GM06990 (cell line): ENCODE data around the gene DNAJC11.
"Not testable (repeated sequence)": the region's sequence is repeated elsewhere in the genome, so short reads cannot be mapped to it uniquely, and the experiment has no call there.

Experiments
- DNase-seq: peaks from one replicate; pipeline ENCODE4 v3.0.0-alpha.2; 2011; ENCODE audit not compliant: insufficient read length; ENCODE audit errors: extremely low read depth
- H3K27me3 ChIP-seq: replicated peaks from 2 replicates; pipeline ENCODE4 v1.6.0; 2011; ENCODE audit warnings: low read length; ENCODE audit not compliant: control insufficient read depth, insufficient read depth
- H3K36me3 ChIP-seq: 2 replicates; pipeline ENCODE4 v1.5.1; 2011; ENCODE audit warnings: low read length; ENCODE audit not compliant: control insufficient read depth, insufficient read depth
- H3K4me3 ChIP-seq: replicated peaks from 2 replicates; pipeline ENCODE4 v1.5.1; 2011; ENCODE audit warnings: low read depth, mild to moderate bottlenecking, control low read depth, low read length
- TF ChIP-seq, protein P1 (sequence below): IDR thresholded peaks from 2 replicates; pipeline ENCODE4 v1.5.1; 2011; ENCODE audit warnings: low read length, control low read depth, mild to moderate bottlenecking, inconsistent platforms; ENCODE audit not compliant: insufficient read depth, poor library complexity, severe bottlenecking

The DNAJC11 gene

DNA sequence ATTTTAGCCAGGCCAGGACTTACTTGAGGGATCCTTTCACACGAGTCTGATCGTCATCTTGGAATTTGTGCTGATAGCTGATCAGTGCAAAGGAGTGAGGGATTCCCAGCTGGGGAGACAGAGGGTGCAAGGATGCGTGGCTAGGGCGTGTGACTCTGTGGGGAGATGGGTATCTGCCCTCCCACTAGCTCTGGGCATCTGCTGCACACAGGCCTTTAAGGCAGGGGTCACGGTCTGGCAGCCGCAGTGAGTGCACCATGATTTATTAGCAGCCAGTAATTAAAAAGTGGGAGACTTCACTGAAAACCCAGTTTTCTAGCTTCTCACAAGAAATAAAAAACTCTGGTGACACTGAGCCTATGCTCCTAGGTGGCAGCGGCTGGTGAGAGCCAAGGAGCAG lies 56.6 kb downstream of the DNAJC11 start:
- no peak for DNase-seq
- Histone ChIP-seq H3K4me3 (no peak overlapping the region), H3K27me3 (no peaks in the 10 kb centered on the region), H3K36me3 (peaks cover 18% of the 10 kb centered on the region)
- TF ChIP-seq, protein P1, sequence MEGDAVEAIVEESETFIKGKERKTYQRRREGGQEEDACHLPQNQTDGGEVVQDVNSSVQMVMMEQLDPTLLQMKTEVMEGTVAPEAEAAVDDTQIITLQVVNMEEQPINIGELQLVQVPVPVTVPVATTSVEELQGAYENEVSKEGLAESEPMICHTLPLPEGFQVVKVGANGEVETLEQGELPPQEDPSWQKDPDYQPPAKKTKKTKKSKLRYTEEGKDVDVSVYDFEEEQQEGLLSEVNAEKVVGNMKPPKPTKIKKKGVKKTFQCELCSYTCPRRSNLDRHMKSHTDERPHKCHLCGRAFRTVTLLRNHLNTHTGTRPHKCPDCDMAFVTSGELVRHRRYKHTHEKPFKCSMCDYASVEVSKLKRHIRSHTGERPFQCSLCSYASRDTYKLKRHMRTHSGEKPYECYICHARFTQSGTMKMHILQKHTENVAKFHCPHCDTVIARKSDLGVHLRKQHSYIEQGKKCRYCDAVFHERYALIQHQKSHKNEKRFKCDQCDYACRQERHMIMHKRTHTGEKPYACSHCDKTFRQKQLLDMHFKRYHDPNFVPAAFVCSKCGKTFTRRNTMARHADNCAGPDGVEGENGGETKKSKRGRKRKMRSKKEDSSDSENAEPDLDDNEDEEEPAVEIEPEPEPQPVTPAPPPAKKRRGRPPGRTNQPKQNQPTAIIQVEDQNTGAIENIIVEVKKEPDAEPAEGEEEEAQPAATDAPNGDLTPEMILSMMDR: no peak

DNA sequence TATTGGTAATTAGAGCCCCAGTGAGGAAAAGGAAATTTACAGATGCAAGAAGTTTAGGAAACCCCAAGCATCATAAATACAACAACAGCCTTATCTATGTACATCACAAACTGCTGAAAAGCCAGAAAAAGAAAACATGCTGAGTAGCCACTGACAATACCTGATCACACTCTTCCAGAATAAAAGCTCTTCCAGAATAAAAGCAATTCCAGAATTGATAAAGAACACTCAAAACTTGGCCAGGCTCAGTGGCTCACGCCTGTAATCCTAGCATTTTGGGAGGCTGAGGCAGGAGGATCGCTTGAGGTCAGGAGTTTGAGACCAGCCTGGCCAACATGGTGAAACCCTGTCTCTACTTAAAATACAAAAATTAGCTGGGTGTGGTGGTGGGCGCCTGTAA lies 60.7 kb downstream of the DNAJC11 start:
- peaks cover 32% of the 10 kb centered on the region for H3K36me3 ChIP-seq

DNA sequence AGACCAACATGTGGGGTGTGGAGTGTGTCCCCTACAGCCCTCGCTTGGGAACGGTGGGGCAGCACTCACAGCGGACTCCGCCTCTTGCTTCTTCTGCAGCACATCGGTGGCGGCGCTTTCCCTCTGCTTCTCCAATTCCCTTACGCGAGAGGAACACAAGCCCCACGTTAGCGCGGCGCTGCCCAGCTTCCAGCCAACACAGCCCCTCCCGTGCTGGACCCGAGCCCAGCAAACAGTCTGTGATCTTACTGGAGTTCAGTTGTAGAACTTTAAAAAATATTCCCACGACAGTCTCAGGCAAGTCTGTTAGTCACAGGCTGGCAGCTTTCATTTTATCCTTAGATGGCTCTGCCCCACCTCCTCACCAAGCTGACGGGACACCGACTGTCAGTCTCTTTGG lies 63.4 kb downstream of the DNAJC11 start:
- TF ChIP-seq, protein P1: no peak
- Histone ChIP-seq H3K36me3 (peaks cover 31% of the 10 kb centered on the region), H3K4me3 (no peak overlapping the region), H3K27me3 (no peaks in the 10 kb centered on the region)
- no peak for DNase-seq

More for the DNA sequence above, 60.7 kb downstream of the DNAJC11 start:
- not testable (repeated sequence) for H3K4me3 ChIP-seq, H3K27me3 ChIP-seq, DNase-seq

DNA sequence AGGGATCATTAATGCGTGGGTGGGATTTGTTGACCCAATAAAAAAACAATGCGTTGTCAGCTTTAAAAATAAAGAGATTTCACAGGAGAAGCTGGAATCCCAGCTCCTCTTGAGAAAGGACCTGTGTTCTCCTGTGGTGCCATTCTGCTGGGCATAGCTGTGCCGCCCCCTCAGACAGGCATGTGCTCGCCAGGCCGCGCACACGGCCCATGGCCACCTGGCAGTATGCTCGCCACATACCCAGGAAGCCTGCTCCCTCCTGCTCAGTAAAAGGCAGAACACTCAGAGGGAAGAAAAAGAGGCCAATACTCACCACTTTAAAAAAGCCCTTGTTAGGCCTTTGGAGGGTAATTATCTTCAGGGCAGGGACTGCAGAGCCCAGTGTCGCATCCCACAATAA lies 63.8 kb downstream of the DNAJC11 start:
- Histone ChIP-seq H3K4me3 (no peak overlapping the region), H3K36me3 (peaks cover 35% of the 10 kb centered on the region), H3K27me3 (no peaks in the 10 kb centered on the region)
- TF ChIP-seq, protein P1: no peak
- no peak for DNase-seq

DNA sequence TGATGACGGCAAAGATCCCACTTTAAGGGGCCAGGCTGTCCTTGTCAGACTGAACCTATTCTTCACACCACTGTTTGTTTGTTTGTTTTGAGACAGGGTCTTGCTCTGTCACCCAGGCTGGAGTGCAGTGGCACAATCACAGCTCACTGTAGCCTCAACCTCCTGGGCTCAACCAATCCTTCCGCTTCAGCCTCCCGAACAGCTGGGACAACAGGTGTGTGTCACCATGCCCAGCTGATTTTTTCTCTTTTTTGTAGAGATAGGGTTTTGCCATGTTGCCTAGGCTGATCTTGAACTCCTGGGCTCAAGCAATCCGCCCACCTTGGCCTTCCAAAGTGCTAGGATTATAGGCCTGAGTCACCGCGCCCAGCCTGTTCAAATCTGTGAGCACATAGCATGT lies 64.8 kb downstream of the DNAJC11 start:
- DNase-seq, H3K27me3 ChIP-seq, H3K4me3 ChIP-seq: not testable (repeated sequence)
- peaks cover 33% of the 10 kb centered on the region for H3K36me3 ChIP-seq

DNA sequence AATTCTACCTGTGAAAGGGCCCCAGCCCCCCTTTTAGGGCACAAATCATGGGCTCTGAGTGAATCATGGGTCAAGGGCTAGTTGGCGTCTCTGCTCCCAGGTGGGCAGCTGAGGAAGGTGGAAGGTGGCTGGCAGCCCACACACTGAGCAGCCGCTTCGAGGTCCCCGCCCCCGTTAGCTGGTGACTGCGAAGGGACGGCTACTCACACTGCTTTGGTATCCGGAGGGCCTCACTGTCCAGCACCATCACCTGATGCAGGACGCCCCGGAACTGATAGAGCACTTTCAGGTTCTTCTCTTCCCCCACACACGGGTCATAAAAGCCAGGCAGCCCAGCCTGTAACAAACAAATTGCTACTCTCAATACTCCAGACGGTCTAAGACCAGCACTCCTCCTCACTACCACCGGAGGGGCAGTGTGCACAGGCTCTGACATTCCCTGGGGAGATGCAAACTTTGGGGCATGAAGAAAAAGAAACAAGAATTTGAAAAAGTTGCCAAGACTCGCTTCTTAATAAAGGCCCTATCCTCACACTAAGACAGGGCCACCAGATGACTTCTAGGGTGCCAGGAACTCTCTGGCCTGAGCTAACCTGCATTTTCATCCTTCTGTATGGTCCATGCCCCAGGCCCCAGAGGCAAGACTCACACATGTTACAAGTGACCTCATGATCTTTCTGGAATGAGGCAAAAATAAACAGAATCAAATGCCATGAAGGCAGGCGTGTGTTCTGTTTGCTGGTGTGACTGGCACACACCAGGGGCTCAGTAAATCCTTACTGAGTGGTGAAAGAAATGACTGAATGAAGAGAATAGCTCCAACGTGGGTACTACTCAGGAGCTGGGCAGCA lies 65.5 kb downstream of the DNAJC11 start:
- peaks cover 33% of the 10 kb centered on the region for H3K36me3 ChIP-seq
- TF ChIP-seq, protein P1: no peak
- no peaks in the 10 kb centered on the region for H3K27me3 ChIP-seq
- no peak for DNase-seq
- H3K4me3 ChIP-seq: no peak overlapping the region
